Fibroblast of skin of left biceps (primary cell): ENCODE measurements around the gene KLHL11.
"Not testable (repeated sequence)": the region's sequence is repeated elsewhere in the genome, so short reads cannot be mapped to it uniquely, and the experiment has no call there.

Experiments used
- DNase-seq, 2 experiments: peaks; one replicate each; pipeline ENCODE4 v3.0.0-alpha.2; 2013; ENCODE audit warnings: low read depth in 2 of 2

KLHL11 gene

DNA sequence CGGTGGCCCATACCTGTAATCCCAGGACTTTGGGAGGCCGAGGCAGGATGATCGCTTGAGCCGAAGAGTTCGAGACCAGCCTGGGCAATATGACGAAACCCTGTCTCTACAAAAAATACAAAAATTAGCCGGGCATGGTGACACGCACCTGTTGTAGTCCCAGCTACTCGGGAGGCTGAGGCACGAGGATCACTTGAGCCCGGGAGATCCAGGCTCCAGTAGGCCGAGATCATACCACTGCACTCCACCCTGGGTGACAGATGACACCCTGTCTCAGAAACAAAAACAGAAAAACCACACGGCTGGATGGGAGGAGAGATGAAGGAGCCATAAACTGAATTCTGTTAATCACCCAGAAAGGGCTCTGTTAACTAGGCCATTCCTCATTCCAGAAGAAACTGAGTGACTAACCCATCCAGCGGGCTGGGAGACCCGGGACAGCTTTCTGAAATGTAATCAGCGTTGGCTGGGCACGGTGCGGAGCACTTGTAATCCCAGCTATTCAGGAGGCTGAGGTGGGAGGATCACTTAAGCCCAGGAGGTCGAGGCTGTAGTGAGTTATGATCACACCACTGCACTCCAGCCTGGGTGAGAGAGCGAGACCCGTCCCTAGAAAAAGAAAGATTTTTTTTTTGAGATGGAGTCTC, 28.6 kb downstream of the KLHL11 start:
- no peak for DNase-seq

DNA sequence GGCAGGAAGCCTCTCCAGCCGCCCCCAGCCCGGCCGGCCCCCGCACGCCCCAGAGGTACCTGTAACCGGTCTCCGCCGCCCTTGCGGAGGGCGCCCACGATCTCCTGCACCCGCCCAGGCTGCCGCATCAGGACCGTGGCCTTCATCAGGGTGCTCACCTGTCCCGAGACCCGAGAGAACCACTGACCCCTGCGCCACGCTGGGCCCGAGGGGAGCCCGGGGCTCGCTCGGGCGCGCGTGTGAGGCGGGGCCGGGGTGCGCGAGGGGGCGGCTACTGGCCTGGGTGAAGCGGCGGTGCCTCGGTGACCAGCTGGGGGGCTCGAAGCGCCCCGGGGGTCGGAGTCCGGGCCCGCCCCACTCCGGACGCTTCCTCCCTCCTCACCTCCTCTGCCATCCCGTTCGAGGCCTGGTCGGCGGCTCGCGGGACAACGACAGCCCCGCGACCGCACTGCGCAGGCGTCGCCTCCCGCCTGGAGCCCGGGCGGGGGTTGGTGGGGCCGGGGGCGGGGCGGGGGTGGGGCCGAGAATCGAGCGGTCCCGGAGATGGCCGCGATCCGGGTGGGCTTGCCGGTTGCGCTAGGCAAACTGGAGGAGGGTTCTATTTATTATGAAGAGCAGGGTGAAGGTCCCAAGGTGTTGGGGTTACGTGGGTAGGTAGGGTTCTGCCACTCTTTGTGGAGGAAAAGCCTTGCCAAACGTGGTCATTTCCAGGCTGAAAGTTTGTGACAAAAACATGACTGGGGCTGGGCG, 29.2 kb downstream of the KLHL11 start, which contains the start of gene NT5C3B:
TSS of gene NT5C3B (minus strand) at position 433 of the 750 bp plus-strand sequence. CDS start at position 394, 39 bp downstream.
- DNase-seq: no peak

DNA sequence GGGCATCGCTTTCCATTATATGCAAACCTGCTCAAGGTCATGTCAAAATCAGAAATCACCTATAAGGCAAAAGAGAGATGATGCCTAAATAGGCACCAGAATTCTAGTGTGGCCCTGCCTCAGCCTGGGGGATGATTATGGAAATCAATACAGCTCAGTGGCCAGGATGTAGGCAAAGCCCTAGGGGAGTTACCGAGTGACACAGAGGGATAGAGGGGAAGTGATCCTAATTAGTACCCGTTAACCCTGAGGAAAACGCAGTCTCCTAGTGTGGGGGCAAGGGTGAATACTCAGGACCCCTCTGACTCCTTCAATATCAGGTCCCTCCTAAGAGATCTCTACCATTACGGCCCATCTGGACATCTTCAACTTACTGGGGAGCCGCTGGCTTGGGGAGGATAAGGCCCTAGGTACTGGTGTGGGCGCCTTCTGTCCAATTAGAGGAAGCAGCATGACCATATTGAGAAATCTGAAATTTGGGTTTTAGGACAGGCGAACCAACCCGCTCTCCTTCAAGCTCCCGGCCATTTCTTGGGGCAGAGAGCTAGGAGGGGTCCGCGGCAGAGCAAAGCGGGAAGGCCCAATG, 29.9 kb downstream of the KLHL11 start:
- DNase-seq: no peak

DNA sequence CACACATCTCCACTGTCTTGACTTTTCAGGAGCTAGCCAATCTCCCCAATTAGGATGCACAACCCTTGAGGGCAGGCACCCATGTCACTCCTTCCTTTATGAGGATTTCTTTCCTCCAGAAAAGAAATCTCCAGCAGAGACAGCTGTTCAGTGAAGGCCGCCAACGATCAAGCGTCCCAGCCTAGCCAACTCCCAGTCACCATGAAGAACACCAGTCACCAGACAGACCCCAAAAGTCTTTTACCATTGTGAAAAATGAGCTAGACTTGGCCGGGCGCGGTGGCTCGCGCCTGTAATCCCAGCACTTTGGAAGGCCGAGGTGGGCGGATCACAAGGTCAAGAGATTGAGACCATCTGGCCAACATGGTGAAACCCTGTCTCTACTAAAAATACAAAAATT, 35.3 kb downstream of the KLHL11 start:
- not testable (repeated sequence) for DNase-seq

DNA sequence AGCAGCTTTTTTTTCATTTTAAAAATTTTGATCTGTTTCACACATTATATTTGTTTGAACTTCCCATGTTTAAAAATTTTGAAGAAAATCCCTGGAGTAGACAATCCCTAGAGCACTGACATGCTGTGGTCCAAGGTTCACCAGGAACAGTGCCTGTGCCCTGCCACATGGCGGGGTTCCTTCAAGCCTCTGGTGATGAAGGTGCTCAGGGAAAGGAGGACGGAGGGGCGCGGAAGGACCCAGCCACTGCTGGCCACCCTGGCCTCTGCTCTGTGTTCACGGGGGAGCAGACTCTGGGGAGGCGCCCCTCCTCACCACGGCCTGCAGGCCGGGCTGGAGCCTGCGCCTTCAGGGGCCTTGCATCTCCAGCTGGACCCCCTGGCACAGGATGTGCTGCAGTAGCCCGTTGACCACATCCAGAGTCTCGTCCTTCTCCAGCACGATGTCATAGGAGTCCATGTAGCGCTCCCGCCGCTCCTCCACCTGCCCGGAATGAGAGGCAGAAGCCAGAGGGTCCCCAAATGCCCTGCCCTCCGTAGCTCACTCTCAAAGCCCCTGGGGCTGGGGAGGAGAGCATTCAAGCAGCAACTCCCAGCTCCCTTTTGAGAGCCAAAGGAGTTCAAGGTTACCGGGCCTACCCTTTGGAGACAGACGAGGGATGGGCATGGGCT, 39.9 kb downstream of the KLHL11 start:
- no peak for DNase-seq

DNA sequence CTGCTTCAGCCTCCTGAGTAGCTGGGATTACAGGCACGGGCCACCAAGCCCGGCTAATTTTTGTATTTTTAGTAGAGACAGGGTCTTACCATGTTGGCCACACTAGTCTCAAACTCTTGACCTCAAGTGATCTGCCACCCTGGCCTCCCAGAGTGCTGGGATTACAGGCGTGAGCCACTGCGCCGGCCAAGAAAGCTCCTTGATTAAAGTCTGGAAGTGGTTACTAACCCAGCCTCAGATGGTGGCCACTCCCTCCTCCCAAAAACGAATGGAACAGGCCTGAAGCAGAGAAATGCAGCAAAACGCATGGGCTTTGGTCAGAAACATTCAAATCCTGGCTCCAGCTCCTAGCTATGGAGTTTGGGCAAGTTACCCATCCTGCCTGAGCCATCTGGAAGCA, 41.1 kb downstream of the KLHL11 start:
- no peak for DNase-seq

DNA sequence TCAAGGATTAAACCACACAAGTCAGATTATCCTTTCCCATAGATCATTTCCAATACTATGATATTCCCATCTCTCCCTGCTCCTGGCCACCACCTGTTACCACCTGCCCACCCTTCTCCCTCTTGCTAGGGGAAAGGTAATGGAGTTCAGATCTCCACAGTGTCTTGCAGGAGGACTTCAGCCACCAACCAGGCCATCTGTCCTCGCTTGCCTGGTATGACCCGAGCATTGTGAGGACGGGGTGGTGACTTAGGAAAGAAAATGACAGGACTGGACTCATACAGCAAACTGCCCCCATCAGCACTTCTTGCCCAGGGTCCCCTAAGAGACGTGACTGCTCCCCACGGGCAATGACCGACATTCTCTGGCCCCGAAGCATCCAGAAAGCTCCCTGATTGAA, 41.6 kb downstream of the KLHL11 start:
- no peak for DNase-seq

DNA sequence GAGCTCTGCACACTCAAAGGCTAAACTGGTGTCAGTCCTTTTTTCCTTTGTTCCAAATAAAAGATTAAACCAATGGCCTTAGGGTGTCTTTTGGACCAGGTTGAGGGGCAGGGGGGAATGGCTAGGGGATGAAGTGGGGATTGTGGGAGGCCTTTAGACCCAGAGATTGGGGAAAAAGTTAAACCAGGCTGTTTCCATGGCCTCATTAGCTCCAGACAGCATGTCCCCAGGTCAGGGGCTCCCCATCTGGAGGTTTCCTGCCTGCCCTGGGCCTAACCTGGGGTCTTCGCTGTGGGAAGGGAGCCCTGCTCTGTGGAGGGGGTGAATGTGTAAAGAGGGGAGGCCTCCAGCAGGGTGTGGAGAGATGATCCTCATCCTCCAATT, 42.1 kb downstream of the KLHL11 start:
- no peak for DNase-seq

DNA sequence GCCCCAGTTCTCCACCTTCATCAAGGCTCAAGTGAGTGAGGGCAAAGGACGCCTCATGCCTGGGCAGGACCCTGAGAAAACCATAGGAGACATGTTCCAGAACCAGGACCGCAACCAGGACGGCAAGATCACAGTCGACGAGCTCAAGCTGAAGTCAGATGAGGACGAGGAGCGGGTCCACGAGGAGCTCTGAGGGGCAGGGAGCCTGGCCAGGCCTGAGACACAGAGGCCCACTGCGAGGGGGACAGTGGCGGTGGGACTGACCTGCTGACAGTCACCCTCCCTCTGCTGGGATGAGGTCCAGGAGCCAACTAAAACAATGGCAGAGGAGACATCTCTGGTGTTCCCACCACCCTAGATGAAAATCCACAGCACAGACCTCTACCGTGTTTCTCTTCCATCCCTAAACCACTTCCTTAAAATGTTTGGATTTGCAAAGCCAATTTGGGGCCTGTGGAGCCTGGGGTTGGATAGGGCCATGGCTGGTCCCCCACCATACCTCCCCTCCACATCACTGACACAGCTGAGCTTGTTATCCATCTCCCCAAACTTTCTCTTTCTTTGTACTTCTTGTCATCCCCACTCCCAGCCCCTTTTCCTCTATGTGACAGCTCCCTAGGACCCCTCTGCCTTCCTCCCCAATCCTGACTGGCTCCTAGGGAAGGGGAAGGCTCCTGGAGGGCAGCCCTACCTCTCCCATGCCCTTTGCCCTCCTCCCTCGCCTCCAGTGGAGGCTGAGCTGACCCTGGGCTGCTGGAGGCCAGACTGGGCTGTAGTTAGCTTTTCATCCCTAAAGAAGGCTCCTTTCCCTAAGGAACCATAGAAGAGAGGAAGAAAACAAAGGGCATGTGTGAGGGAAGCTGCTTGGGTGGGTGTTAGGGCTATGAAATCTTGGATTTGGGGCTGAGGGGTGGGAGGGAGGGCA, 42.7 kb downstream of the KLHL11 start:
- no peak for DNase-seq

DNA sequence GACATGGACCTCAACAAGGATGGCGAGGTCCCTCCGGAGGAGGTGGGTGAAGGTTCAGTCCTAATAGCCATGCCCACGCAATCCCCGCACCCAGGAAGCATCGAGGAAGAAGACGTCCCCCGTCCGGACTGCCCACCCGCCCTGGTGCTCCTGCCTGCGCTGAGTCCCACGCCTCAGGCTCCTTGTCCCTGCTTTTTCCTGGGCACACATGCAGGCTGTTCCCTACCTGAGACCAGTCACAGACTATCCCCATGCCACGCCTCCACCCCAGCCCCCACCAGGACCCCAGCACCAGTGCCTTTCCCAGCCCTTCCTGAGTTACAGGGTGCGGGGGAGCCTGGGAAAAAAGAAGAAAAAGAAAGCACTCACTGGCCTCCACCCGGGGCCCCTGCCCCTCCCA, 43.4 kb downstream of the KLHL11 start:
- DNase-seq: no peak

DNA sequence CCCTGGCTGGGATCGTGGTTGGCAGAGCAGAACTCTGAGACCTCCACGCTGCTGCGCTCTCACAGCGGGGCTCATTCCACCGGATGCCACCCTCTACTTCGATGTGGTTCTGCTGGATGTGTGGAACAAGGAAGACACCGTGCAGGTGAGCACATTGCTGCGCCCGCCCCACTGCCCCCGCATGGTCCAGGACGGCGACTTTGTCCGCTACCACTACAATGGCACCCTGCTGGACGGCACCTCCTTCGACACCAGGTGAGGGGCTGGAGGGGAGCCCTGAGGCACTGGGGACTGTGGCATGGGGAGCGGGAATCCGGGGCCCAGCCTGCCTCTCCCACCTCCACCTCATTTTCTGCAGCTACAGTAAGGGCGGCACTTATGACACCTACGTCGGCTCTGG, 47.2 kb downstream of the KLHL11 start:
- DNase-seq: no peak

DNA sequence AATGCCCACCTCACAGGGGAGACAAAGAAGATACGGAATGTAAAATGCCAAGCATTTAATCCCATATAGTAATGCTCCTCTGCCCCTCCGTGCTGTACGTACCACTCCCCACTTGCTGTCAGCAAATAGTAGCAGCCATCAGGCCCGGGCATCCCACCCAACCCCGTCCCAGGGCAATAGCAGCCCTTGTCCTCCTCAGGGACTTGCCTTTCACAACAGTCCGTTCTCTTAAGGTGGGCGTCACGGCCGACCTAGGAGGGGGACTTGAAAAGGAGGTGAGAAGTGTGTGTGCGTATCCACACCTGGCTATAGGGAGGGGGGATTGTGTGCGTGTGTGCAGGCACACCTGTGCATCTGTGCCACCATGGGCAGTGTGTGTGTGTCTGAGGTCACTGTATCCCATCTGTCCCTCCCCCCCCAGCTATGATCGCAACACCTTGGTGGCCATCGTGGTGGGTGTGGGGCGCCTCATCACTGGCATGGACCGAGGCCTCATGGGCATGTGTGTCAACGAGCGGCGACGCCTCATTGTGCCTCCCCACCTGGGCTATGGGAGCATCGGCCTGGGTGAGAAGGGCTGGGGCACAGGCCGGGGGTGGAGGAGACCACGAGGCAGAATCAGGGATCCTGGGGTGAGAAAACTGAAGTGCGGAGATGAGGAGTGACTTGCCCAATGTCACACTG, 48.4 kb downstream of the KLHL11 start:
- no peak for DNase-seq

DNA sequence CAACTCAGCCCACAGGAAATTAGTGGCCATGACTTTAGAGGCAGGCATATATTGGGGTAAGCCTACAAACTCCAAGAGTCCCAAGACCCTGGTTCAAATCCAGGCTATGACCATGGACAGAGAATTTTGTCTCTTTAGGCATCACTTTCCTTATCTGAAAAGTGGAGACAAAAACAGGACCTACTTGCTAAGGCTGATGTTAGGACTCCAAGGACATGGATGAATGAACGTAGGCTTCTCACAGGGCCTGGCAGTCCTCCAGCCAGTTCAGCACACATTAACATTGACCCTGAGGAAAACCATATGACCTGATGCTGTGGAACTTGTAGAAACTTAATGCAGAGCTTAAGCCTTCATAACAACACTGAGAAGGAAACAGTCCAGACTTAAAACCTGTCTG, 51.0 kb downstream of the KLHL11 start:
- no peak for DNase-seq

DNA sequence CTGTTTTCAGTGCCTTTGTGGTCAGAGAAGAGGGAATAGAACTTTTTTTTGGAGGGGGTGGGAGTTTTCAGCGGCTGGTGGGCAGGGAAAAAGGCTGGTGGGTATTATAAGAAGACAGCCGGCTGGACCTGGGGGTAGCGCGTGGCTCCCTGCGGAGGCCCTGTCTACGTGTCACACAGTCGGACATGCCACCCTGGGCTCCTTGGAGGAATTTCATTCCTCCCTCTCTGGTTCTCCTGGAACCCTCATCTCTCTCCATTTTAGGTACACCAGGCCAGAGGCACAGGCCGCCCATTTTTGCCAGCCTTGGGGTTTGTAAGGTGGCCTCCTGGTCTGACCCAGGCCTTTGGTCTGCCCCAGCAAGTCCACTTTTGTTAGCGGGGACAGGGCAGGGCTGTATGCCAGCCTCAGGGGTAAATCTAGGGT, 51.5 kb downstream of the KLHL11 start:
- no peak for DNase-seq

DNA sequence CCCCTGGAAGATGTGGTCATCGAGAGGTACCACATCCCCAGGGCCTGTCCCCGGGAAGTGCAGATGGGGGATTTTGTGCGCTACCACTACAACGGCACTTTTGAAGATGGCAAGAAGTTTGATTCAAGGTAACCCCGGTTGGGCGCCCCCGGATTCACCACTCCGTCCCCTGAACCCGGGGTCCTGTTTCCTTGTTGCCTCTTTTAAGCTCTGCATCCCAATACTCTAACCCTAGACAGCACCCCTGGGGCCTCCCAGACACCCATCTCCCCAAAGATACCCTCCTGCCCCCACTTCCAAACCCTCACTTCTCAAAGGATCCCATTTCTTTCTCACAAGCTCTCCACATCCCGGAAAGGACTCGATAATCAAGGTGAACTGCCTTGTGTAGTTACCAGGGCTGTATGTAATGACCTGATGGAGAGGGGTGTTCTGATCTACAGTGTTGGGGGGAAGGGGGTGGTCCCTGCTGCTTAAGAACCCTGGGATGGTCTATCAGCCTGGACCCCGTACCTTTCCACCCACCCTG, 52.0 kb downstream of the KLHL11 start:
- no peak for DNase-seq

DNA sequence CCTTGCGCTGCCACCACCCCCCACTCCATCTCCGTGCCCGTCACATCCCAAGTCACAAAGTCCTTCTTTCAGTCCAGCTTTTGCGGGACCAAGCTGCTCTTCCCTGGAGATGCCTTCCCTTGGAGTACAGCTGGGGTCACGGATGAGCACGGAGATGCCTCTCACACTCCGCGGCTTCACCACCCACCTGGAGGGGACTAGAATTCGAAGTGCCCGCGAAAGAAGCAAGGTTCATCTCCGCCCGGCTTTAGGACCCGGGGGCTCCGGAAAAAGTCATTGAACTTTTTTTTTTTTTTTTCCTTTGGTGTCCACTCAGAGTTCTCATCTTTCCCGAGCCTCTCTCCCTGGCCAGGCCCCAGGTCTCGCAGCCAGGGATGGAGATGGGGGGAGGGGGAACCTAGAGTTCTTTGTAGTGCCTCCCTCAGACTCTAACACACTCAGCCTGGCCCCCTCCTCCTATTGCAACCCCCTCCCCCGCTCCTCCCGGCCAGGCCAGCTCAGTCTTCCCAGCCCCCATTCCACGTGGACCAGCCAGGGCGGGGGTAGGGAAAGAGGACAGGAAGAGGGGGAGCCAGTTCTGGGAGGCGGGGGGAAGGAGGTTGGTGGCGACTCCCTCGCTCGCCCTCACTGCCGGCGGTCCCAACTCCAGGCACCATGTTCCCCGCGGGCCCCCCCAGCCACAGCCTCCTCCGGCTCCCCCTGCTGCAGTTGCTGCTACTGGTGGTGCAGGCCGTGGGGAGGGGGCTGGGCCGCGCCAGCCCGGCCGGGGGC, 52.7 kb downstream of the KLHL11 start, which contains the start of gene FKBP10:
TSS of gene FKBP10 (plus strand) at position 624 of the 771 bp plus-strand sequence. CDS start at position 655, 31 bp downstream.
- DNase-seq: peak; percentile 80 to 81

DNA sequence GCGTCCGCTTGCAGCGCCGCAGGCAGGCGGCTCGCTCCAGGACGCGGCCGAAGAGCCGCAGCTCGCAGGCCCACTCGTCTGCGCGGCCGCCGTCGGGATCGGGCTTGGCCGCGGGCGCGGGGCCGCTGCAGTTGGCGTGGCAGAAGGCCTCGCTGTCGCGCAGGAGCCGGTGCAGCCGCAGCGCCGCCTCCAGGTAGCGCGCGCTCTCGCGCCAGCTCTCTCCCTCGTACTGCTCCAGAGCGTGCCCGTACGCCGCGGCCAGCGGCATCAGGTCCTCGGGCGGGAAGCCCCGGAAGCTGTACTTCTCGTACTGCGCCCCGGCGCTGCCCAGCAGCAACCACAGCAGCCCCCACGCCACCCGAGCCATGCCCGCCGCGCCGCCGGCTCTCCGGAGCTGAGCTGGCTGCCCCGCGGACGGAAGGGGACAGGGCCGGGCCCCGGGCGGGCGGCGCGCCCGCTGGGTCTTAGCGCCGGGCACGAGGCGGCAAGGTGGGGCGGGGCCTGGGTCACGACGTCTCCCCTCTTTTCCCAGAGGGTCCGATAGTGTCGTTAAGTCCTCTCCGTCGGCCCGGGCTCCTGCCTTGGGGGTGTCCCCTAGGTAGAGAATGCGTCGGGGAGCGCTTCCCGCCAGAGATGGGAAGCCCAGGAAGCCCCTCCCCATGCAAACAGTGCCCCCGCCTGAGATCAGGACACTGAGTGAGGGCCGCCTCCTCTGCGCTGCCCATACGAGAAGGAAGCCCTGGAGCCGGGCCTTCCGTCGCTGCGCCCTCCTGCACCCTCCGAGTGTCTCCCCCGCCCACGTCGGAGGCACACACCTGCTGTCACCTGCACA, 53.5 kb downstream of the KLHL11 start, which contains the start of gene P3H4:
TSS of gene P3H4 (minus strand) at position 401 of the 832 bp plus-strand sequence. CDS start at position 367, 34 bp downstream.
- DNase-seq: peak; percentile 32 to 41
